Activated T-cell treated with anti-CD3 and anti-CD28 coated beads, Interleukin-2, amount 50 U/mL, for 72 hours (primary cell): ENCODE results near the gene ARL14. TPM values are rescaled to one million over a fixed set of nuclear protein-coding genes. Genes with fewer than 3 reads are reported as not detected.
A peak's percentile ranks its signal among the peaks of the same experiment; 100 is the strongest.

Experiments
- ATAC-seq, 2 donors: fragments of 150-1000 bp; cut with Tn5 transposase; replicated peaks in 1 of 2; 2 replicates each; pipeline ENCODE4 v1.10.0; 2021; ENCODE audit warnings: moderate library complexity in 2 of 2, mild to moderate bottlenecking in 1 of 2
- DNase-seq, 2 donors: peaks; one replicate each; pipeline ENCODE4 v3.0.0; 2021 to 2022; ENCODE audit warnings: mixed read lengths in 1 of 2
- H3K27ac Mint-ChIP-seq: one replicate; pipeline ENCODE4 v1.8.0; 2022; ENCODE audit warnings: mild to moderate bottlenecking, moderate library complexity, mixed read lengths
- H3K27me3 Mint-ChIP-seq: one replicate; pipeline ENCODE4 v1.8.0; 2022; ENCODE audit warnings: low read depth, mixed read lengths
- H3K36me3 Mint-ChIP-seq, 2 donors: one replicate each; pipeline ENCODE4 v1.8.0; 2022; ENCODE audit warnings: mixed read lengths in 2 of 2, mild to moderate bottlenecking in 1 of 2; ENCODE audit not compliant: insufficient read depth in 2 of 2
- H3K4me1 Mint-ChIP-seq: one replicate; pipeline ENCODE4 v1.8.0; 2022; ENCODE audit warnings: low read depth, mixed read lengths
- H3K4me3 Mint-ChIP-seq, 2 donors: one replicate each; pipeline ENCODE4 v1.8.0; 2022; ENCODE audit warnings: mild to moderate bottlenecking in 2 of 2, mixed read lengths in 2 of 2, moderate library complexity in 2 of 2
- H3K9me3 Mint-ChIP-seq, 2 donors: one replicate each; pipeline ENCODE4 v1.8.0; 2022; ENCODE audit warnings: mixed read lengths in 2 of 2
- total RNA-seq, 2 donors: library from RNA; stranded (reverse); gene quantifications; one replicate each; pipeline ENCODE4 v1.2.3, GENCODE V29; 2022

Gene ARL14
- total RNA-seq, 2 donors from 2014 or later: not detected

GRCh38 chr3:160686955-160687535 is 10.1 kb downstream of the ARL14 start:
- no peak for DNase-seq
- Mint-ChIP-seq H3K4me1 (no peaks in the 10 kb centered on the region), H3K27ac (no peak overlapping the region), H3K36me3 (no peaks in the 10 kb centered on the region), H3K9me3 (no peaks in the 10 kb centered on the region), H3K4me3 (no peak overlapping the region), H3K27me3 (no peaks in the 10 kb centered on the region)
- no peak for ATAC-seq

- no peak for ATAC-seq
- Mint-ChIP-seq H3K27me3 (no peaks in the 10 kb centered on the region), H3K36me3 (no peaks in the 10 kb centered on the region), H3K4me1 (no peaks in the 10 kb centered on the region), H3K27ac (no peak overlapping the region), H3K4me3 (no peak overlapping the region), H3K9me3 (no peaks in the 10 kb centered on the region)
- DNase-seq: no peak
These were observed 14.2 kb downstream of the ARL14 start for GRCh38 chr3:160691151-160691550.

GRCh38 chr3:160691962-160692361 is 15.0 kb downstream of the ARL14 start:
- H3K4me1 Mint-ChIP-seq: no peaks in the 10 kb centered on the region

GRCh38 chr3:160693191-160693590 is 16.2 kb downstream of the ARL14 start:
- Mint-ChIP-seq H3K4me1 (peaks cover 6% of the 10 kb centered on the region), H3K27me3 (no peaks in the 10 kb centered on the region), H3K4me3 (peak overlapping the region in 1 of 2 donors; percentile 74), H3K9me3 (no peaks in the 10 kb centered on the region), H3K36me3 (no peaks in the 10 kb centered on the region), H3K27ac (no peak overlapping the region)
- DNase-seq: no peak
- no peak for ATAC-seq

More at GRCh38 chr3:160691962-160692361, 15.0 kb downstream of the ARL14 start:
- ATAC-seq (no peak), DNase-seq (no peak)
- H3K4me3 Mint-ChIP-seq: no peak overlapping the region
- H3K9me3 Mint-ChIP-seq: no peaks in the 10 kb centered on the region
- no peaks in the 10 kb centered on the region for H3K36me3 Mint-ChIP-seq
- no peaks in the 10 kb centered on the region for H3K27me3 Mint-ChIP-seq
- no peak overlapping the region for H3K27ac Mint-ChIP-seq

- no peak for ATAC-seq
- Mint-ChIP-seq H3K9me3 (no peaks in the 10 kb centered on the region), H3K4me1 (peaks cover 6% of the 10 kb centered on the region), H3K27me3 (no peaks in the 10 kb centered on the region), H3K27ac (no peak overlapping the region), H3K4me3 (no peak overlapping the region), H3K36me3 (no peaks in the 10 kb centered on the region)
- no peak for DNase-seq
These were observed 17.4 kb downstream of the ARL14 start for GRCh38 chr3:160694345-160694744.

GRCh38 chr3:160695003-160695402 is 18.0 kb downstream of the ARL14 start:
- no peak overlapping the region for H3K27ac Mint-ChIP-seq
- H3K4me3 Mint-ChIP-seq: no peak overlapping the region
- no peaks in the 10 kb centered on the region for H3K36me3 Mint-ChIP-seq
- DNase-seq: no peak
- no peaks in the 10 kb centered on the region for H3K27me3 Mint-ChIP-seq
- ATAC-seq: no peak
- no peaks in the 10 kb centered on the region for H3K9me3 Mint-ChIP-seq
- H3K4me1 Mint-ChIP-seq: peaks cover 6% of the 10 kb centered on the region

GRCh38 chr3:160695915-160696327 is 19.0 kb downstream of the ARL14 start:
- H3K4me1 Mint-ChIP-seq: peaks cover 6% of the 10 kb centered on the region
- no peaks in the 10 kb centered on the region for H3K9me3 Mint-ChIP-seq
- DNase-seq: no peak
- H3K27me3 Mint-ChIP-seq: no peaks in the 10 kb centered on the region
- H3K27ac Mint-ChIP-seq: no peak overlapping the region
- H3K36me3 Mint-ChIP-seq: no peaks in the 10 kb centered on the region
- ATAC-seq: no peak
- no peak overlapping the region for H3K4me3 Mint-ChIP-seq

- no peak for DNase-seq
- ATAC-seq: peak; percentile 37 to 44
- Mint-ChIP-seq H3K27ac (no peak overlapping the region), H3K27me3 (no peaks in the 10 kb centered on the region), H3K9me3 (no peaks in the 10 kb centered on the region), H3K36me3 (no peaks in the 10 kb centered on the region), H3K4me3 (no peak overlapping the region), H3K4me1 (peaks cover 6% of the 10 kb centered on the region)
These were observed 20.8 kb downstream of the ARL14 start for GRCh38 chr3:160697637-160698380.

- Mint-ChIP-seq H3K36me3 (no peaks in the 10 kb centered on the region), H3K4me1 (peaks cover 6% of the 10 kb centered on the region), H3K4me3 (no peak overlapping the region), H3K27ac (no peak overlapping the region), H3K9me3 (no peaks in the 10 kb centered on the region), H3K27me3 (no peaks in the 10 kb centered on the region)
- ATAC-seq: no peak
- no peak for DNase-seq
These were observed 21.7 kb downstream of the ARL14 start for GRCh38 chr3:160698599-160699195.

- Mint-ChIP-seq H3K27ac (no peak overlapping the region), H3K36me3 (no peaks in the 10 kb centered on the region), H3K4me3 (no peak overlapping the region), H3K9me3 (no peaks in the 10 kb centered on the region), H3K27me3 (peaks cover 14% of the 10 kb centered on the region), H3K4me1 (peaks cover 6% of the 10 kb centered on the region)
- DNase-seq (no peak), ATAC-seq (no peak)
These were observed 24.5 kb downstream of the ARL14 start for GRCh38 chr3:160701490-160701889.

- Mint-ChIP-seq H3K9me3 (no peaks in the 10 kb centered on the region), H3K27ac (no peak overlapping the region), H3K4me1 (peaks cover 6% of the 10 kb centered on the region), H3K27me3 (peaks cover 20% of the 10 kb centered on the region), H3K4me3 (no peak overlapping the region), H3K36me3 (no peaks in the 10 kb centered on the region)
- DNase-seq: no peak
- ATAC-seq: no peak
These were observed 25.3 kb downstream of the ARL14 start for GRCh38 chr3:160702290-160702689.

GRCh38 chr3:160703974-160704373 is 27.0 kb downstream of the ARL14 start:
- H3K4me3 Mint-ChIP-seq: no peak overlapping the region
- H3K4me1 Mint-ChIP-seq: no peaks in the 10 kb centered on the region
- H3K27ac Mint-ChIP-seq: no peak overlapping the region
- no peak for DNase-seq
- H3K36me3 Mint-ChIP-seq: no peaks in the 10 kb centered on the region
- no peak for ATAC-seq
- H3K27me3 Mint-ChIP-seq: peaks cover 36% of the 10 kb centered on the region
- no peaks in the 10 kb centered on the region for H3K9me3 Mint-ChIP-seq

GRCh38 chr3:160707187-160707794 is 30.3 kb downstream of the ARL14 start:
- Mint-ChIP-seq H3K27ac (no peak overlapping the region), H3K27me3 (peaks cover 51% of the 10 kb centered on the region), H3K36me3 (no peaks in the 10 kb centered on the region), H3K9me3 (no peaks in the 10 kb centered on the region), H3K4me1 (no peaks in the 10 kb centered on the region), H3K4me3 (no peak overlapping the region)
- ATAC-seq: peak in 1 of 2 donors; percentile 62
- DNase-seq: peak; percentile 8 to 23
